ENCODE data around the gene C14orf39. TPM values are rescaled to one million over a fixed set of nuclear protein-coding genes. Genes with fewer than 3 reads are reported as not detected.
A peak's percentile ranks its signal among the peaks of the same experiment; 100 is the strongest.

The C14orf39 gene
- total RNA-seq, 2 donors from 2014 or later: 0.97 to 1.3 TPM

- Mint-ChIP-seq H3K4me1 (peaks cover 15% of the 10 kb centered on the region), H3K27me3 (ENCODE audit: insufficient read depth) (peaks cover 93% of the 10 kb centered on the region), H3K27ac (no peak overlapping the region), H3K4me3 (no peak overlapping the region), H3K36me3 (ENCODE audit: low read depth) (no peaks in the 10 kb centered on the region), H3K9me3 (no peaks in the 10 kb centered on the region)
- H3K4me3 ChIP-seq (ENCODE audit: low read length): no peak overlapping the region
- 15 to 28% methylated on average over 2 of the region's 2 CpGs for WGBS, 2 experiments (ENCODE audit: insufficient coverage in 1 of 2, insufficient read length in 1 of 2)
- no peaks in the 10 kb centered on the region for H3K36me3 ChIP-seq (ENCODE audit: control insufficient read depth, insufficient read depth, low read length)
- no peak for DNase-seq
- peaks cover 9% of the 10 kb centered on the region for H3K4me1 ChIP-seq (ENCODE audit: control insufficient read depth, insufficient read depth, low read length)
- no peaks in the 10 kb centered on the region for H3K9me3 ChIP-seq (ENCODE audit: control insufficient read depth, low read length)
- TF ChIP-seq, protein P1, sequence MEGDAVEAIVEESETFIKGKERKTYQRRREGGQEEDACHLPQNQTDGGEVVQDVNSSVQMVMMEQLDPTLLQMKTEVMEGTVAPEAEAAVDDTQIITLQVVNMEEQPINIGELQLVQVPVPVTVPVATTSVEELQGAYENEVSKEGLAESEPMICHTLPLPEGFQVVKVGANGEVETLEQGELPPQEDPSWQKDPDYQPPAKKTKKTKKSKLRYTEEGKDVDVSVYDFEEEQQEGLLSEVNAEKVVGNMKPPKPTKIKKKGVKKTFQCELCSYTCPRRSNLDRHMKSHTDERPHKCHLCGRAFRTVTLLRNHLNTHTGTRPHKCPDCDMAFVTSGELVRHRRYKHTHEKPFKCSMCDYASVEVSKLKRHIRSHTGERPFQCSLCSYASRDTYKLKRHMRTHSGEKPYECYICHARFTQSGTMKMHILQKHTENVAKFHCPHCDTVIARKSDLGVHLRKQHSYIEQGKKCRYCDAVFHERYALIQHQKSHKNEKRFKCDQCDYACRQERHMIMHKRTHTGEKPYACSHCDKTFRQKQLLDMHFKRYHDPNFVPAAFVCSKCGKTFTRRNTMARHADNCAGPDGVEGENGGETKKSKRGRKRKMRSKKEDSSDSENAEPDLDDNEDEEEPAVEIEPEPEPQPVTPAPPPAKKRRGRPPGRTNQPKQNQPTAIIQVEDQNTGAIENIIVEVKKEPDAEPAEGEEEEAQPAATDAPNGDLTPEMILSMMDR (conservative IDR thresholded peaks at IDR 0.05): no peak
- peaks cover 100% of the 10 kb centered on the region for H3K27me3 ChIP-seq (ENCODE audit: control insufficient read depth, insufficient read depth, low read length, poor library complexity, severe bottlenecking)
- no peak overlapping the region for H3K9ac ChIP-seq (ENCODE audit: extremely low read depth, low read length, poor library complexity, severe bottlenecking)
- no peak overlapping the region for H3K27ac ChIP-seq (ENCODE audit: low read depth, low read length)
These were observed 26.3 kb upstream of the C14orf39 start for GRCh38 chr14:60512126-60512525.

DNA sequence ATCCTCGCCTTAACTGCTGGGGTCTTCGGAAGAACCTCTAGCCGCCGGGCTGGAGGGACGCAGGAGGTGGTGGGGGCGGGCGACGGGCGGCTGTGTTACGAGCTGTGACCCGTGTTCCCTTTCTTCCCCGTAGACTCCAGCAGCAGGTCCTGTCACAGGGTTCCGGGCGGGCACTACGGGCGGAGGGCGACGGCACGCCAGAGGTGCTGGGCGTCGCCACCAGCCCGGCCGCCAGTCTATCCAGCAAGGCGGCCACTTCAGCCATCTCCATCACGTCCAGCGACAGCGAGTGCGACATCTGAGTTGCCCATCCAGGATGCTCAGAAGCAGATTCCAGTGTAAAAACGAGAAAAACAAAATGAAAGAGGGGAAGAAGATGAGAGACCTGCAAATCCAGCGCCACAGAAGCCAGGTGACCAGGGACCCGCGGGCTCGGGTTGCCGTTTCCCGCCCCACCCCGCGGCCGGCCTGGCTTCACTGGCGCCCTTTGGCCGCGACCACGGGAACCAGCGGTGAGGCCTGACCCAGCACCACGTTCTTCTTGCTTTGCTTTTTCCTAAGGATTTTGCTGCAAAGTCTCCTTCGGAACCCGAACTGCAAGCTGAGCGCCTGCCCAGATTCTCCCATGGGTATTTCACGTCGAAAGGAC lies 25.2 kb upstream of the C14orf39 start:
- Mint-ChIP-seq H3K9me3 (no peaks in the 10 kb centered on the region), H3K4me3 (peak overlapping the region; percentile 25), H3K4me1 (peaks cover 19% of the 10 kb centered on the region), H3K36me3 (ENCODE audit: low read depth) (no peaks in the 10 kb centered on the region), H3K27ac (no peak overlapping the region), H3K27me3 (ENCODE audit: insufficient read depth) (peaks cover 93% of the 10 kb centered on the region)
- peaks cover 9% of the 10 kb centered on the region for H3K4me1 ChIP-seq (ENCODE audit: control insufficient read depth, insufficient read depth, low read length)
- no peak overlapping the region for H3K27ac ChIP-seq (ENCODE audit: low read depth, low read length)
- 1% methylated on average over 37 to 49 of the region's 49 CpGs for WGBS, 2 experiments (ENCODE audit: insufficient coverage in 1 of 2, insufficient read length in 1 of 2)
- TF ChIP-seq, protein P1 (conservative IDR thresholded peaks at IDR 0.05): no peak
- no peak overlapping the region for H3K4me3 ChIP-seq (ENCODE audit: low read length)
- peaks cover 100% of the 10 kb centered on the region for H3K27me3 ChIP-seq (ENCODE audit: control insufficient read depth, insufficient read depth, low read length, poor library complexity, severe bottlenecking)
- no peak overlapping the region for H3K9ac ChIP-seq (ENCODE audit: extremely low read depth, low read length, poor library complexity, severe bottlenecking)
- H3K9me3 ChIP-seq (ENCODE audit: control insufficient read depth, low read length): no peaks in the 10 kb centered on the region
- DNase-seq: peak; percentile 77
- no peaks in the 10 kb centered on the region for H3K36me3 ChIP-seq (ENCODE audit: control insufficient read depth, insufficient read depth, low read length)

- TF ChIP-seq, protein P1 (conservative IDR thresholded peaks at IDR 0.05): no peak
- Mint-ChIP-seq H3K27me3 (ENCODE audit: insufficient read depth) (peaks cover 95% of the 10 kb centered on the region), H3K9me3 (no peaks in the 10 kb centered on the region), H3K27ac (no peak overlapping the region), H3K4me3 (peak overlapping the region; percentile 25), H3K36me3 (ENCODE audit: low read depth) (no peaks in the 10 kb centered on the region), H3K4me1 (peaks cover 25% of the 10 kb centered on the region)
- Histone ChIP-seq H3K36me3 (ENCODE audit: control insufficient read depth, insufficient read depth, low read length) (no peaks in the 10 kb centered on the region), H3K9ac (ENCODE audit: extremely low read depth, low read length, poor library complexity, severe bottlenecking) (no peak overlapping the region), H3K27ac (ENCODE audit: low read depth, low read length) (no peak overlapping the region), H3K4me3 (ENCODE audit: low read length) (peak overlapping the region; percentile 68), H3K9me3 (ENCODE audit: control insufficient read depth, low read length) (no peaks in the 10 kb centered on the region), H3K27me3 (ENCODE audit: control insufficient read depth, insufficient read depth, low read length, poor library complexity, severe bottlenecking) (peaks cover 100% of the 10 kb centered on the region), H3K4me1 (ENCODE audit: control insufficient read depth, insufficient read depth, low read length) (peaks cover 9% of the 10 kb centered on the region)
- WGBS, 2 experiments (ENCODE audit: insufficient coverage in 1 of 2, insufficient read length in 1 of 2): 1 to 2% methylated on average over 9 to 35 of the region's 35 CpGs
- no peak for DNase-seq
These were observed 24.5 kb upstream of the C14orf39 start for GRCh38 chr14:60510254-60510950.

Measured in endodermal cell (in vitro differentiated cells).